ENCODE measurements around the gene KIF24.
"Not testable (repeated sequence)": the region's sequence is repeated elsewhere in the genome, so short reads cannot be mapped to it uniquely, and the experiment has no call there.

Gene KIF24

GRCh38 chr9:34328500-34328986 lies 525 bp downstream of the KIF24 start:
- DNase-seq (ENCODE audit: low read depth in 4 of 4, low spot score in 1 of 4): no peak

DNA sequence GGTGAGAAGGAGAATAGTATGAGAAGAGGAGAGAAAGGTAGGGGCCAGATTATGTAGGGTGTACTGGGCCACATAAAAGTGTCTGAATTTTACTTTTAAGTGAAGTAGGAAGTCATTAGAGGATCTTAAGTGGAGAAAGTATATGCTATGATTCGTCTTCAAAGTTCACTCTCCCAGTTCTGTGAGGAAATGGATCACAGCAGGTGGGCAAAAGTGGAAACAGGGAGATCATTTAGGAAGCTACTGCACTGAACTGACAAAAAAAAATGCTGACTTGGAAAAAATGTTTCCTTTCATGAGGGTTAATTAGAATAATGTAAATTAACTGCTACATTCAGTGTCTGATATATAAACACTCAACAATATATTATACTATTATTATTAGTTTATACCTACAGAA lies 2.4 kb downstream of the KIF24 start:
- no peak for DNase-seq (ENCODE audit: low read depth in 4 of 4, low spot score in 1 of 4)

GRCh38 chr9:34322899-34323591 lies 6.0 kb downstream of the KIF24 start:
- no peak for DNase-seq (ENCODE audit: low read depth in 4 of 4, low spot score in 1 of 4)

DNA sequence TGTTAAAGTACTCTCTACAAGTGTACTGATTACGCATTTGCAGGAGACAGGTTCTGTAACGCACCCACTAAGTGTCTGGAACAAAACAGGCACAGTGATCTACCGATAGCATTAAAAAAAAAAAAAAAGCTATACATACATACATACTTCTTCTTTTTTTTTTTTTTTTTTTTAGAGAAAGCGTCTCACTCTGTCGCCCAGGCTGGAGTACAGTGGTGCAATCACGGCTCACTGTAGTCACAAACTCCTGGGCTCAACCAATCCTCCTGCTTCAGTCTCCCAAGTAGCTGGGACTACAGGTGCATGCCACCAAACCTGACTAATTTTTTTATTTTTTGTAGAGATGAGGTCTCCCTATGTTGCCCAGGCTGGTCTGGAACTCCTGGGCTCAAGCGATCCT lies 7.6 kb downstream of the KIF24 start:
- no peak for DNase-seq (ENCODE audit: low read depth in 4 of 4, low spot score in 1 of 4)

DNA sequence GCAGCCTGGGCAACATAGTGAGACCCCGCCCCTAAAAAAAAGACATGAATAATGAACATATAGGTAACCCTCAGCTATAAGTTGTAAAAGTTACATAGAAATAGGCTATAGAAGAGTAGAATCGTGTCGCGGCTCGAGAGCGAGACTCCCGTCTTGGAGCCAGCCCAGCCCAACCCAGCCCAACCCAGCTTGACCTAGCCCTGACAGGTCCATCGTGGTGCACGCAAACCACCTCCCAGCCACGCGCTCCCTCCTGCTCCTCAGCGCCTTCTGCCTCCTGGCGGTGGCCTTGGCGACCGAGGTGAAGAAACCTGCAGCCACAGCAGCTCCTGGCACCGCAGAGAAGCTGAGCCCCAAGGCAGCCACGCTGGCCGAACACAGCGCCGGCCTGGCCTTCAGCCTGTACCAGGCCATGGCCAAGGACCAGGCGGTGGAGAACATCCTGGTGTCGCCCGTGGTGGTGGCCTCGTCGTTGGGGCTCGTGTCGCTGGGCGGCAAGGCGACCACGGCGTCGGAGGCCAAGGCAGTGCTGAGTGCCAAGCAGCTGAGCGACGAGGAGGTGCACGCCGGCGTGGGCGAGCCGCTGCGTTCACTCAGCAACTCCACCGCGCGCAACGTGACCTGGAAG lies 10.8 kb downstream of the KIF24 start:
- DNase-seq (ENCODE audit: low read depth in 4 of 4, low spot score in 1 of 4): no peak

DNA sequence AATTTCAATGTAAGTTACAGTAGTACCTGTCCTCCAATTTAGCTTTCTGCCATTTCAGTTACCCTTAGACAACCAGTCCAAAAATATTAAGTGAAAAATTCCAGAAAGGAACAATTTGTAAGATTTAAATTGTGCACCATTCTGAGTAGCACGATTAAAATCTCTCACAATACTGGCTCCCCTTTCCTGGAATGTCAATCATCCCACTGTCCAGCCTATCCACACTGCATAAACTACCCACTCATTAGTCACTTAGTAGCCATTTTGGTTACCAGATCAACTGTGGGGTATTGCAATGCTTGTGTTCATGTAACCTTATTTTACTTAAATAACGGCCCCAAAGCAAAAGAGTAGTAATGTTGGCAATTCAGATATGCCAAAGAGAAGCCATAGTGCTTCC lies 11.6 kb downstream of the KIF24 start:
- DNase-seq (ENCODE audit: low read depth in 4 of 4, low spot score in 1 of 4): no peak

DNA sequence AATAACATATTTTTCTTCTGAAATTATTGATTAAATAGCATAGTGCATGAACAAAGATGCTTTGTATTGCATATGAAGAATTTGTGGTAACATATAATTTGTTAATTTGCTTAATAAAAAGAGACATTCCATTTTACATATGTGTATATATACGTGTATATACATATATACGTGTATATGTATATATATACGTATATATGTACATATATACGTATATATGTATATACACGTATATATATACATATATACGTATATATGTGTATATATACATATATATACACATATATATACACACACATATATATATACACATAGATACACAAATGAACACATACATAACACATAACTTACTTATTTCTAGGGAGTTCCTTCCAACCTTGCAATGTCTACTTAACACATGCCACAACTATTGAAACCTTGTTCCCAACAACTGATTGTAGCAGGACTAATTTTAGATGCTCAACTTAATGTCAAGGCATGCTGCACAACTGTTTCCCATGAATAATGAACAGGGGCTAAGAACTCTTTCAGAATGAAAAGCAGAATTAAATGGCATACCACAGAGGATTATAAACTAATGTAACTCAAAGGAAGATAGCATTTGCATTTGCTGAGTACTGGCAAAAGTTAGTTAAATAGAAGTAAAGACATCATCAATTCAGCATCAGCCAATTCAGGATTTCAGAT lies 17.4 kb downstream of the KIF24 start:
- no peak for DNase-seq (ENCODE audit: low read depth in 4 of 4, low spot score in 1 of 4)

DNA sequence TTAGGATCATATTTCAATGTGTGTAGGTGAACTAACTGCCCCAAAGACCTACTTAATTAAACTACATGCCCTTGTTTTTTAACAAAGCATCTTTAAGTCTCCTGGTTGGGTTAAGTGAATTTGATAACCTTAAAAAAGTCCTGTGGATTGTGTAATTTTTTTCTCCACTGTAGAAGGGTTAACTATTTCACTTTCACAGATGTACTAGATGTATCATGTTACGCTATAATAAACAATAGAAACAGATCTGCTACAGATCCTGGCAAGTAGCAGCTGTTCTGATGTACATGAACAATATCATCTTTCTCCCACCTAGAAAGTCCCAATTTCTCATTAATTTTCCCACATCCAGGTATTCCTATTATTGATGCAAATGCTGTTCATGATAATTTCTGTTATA lies 18.9 kb downstream of the KIF24 start:
- DNase-seq (ENCODE audit: low read depth in 4 of 4, low spot score in 1 of 4): no peak

GRCh38 chr9:34308316-34308715 lies 20.8 kb downstream of the KIF24 start:
- DNase-seq (ENCODE audit: low read depth in 4 of 4, low spot score in 1 of 4): not testable (repeated sequence)

DNA sequence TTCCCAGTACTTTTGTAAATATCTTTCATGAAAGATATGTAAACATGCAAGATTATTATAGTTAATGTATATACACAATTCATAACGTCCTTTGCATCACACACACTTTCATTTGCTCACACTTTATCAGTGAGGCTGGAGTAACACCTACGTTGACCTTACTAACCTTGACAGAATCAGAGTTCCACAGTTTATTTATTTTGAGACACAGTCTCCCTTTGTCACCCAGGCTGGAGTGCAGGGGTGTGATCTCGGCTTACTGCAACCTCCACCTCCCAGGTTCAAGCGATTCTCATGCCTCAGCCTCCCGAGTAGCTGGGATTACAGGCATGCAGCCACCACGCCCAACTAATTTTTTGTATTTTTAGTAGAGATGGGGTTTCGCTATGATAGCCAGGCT lies 28.0 kb downstream of the KIF24 start:
- DNase-seq (ENCODE audit: low read depth in 4 of 4, low spot score in 1 of 4): not testable (repeated sequence)

DNA sequence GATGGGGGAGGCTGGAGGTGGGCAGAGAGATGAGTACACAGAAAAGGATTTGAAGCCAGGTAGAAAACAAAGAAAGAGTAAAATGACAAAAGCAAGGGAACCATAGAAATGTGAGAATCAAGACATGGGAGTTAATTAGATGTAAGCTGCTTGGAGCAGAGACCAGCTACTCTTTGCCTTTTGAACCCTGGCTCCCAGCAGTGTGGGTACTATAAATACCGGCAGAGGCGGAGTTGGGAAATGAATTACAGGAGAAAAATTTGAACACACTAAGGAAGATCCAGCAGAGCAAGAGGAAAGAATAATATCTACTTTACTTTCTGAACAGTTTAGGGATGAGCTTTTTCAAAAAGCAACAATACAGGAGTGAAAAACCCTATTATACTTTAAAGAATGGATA lies 36.5 kb downstream of the KIF24 start:
- DNase-seq (ENCODE audit: low read depth in 4 of 4, low spot score in 1 of 4): no peak

DNA sequence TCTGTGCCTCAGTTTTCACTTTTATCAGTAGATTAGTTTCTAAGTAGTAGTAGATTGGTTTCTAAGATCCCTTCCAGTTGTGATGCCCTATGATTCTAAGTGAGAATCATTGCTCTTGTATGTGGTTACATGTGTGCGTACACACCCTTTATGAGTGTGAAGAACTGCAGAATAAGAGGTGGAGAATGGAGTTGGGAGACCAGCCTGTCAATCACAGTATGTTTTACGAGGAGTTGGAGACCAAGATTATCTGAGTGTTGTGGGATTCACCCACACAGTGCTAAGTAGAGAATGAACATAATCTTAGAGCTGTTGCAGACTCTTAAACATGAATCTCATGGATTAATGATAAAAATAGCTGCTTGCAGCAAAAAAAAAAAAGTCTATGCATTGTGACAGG lies 37.6 kb downstream of the KIF24 start:
- DNase-seq (ENCODE audit: low read depth in 4 of 4, low spot score in 1 of 4): no peak

GRCh38 chr9:34291023-34291422 lies 38.0 kb downstream of the KIF24 start:
- DNase-seq (ENCODE audit: low read depth in 4 of 4, low spot score in 1 of 4): no peak

DNA sequence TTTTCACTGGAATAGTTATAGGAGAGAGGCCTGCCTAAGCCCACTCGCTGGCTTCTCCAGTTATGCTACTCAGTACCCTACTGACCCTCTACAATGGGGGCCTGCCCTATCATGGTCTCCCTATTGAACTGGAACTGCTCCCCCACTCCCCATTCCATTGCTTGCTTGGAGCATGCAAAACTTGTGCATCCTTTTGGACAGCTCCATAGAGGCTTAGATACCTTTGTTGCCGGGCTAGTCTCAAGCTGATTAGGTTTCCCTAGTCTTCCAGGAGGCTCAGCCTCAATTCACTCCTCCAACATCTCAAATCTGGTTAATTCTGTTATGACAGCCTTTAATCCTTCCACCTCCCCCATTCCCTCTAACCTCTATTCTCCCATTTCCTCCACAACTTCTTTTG lies 39.9 kb downstream of the KIF24 start:
- DNase-seq (ENCODE audit: low read depth in 4 of 4, low spot score in 1 of 4): no peak

DNA sequence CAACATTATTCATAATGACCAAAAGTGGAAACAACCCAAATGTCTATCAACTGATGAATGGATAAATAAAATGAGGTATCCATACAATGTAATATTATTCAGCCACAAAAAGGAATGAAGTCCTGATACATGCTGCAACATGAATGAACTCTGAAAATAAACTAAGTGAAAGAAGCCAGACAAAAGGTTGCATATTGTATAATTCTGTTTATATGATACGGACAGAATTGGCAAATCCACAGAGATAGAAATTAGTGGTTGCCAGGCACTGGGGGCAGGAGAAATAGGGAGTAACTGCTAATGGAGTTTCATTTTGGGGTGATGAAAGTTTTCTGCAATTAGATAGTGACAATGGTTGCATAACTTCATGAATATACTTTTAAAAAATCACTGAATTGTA lies 47.0 kb downstream of the KIF24 start:
- DNase-seq (ENCODE audit: low read depth in 4 of 4, low spot score in 1 of 4): no peak

DNA sequence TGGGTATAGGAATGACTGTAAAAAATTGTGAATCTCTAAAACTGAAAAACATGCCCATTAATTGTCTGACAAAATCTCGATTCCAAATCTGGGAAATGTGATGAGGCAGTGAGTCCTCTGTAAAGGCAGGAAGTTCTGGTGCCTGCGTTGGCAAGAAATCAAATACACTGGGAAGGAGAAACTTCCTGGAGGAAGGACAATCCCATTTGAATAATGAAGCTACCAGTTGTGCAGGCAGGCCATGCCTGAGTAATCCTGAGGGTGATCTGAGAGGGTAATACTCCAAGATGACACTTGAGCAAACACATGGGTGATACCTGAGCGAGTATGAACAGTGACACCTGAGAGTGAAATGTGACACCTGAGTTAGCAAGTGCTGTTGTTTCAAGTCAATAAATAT lies 49.7 kb downstream of the KIF24 start:
- no peak for DNase-seq (ENCODE audit: low read depth in 4 of 4, low spot score in 1 of 4)
